DMS53 treated with DMSO at 0.1 percent for 48 hours (cell line): ENCODE data around the gene NRXN3.

ENCODE experiments used
- DNase-seq: peaks from one replicate; lab custom pipeline; 2025; ENCODE audit not compliant: unreplicated experiment; lab: John Stamatoyannopoulos, UW

Gene NRXN3

GRCh38 chr14:78704965-78705364 lies 534.8 kb downstream of the NRXN3 start:
- DNase-seq: no peak

GRCh38 chr14:78705989-78706388 lies 535.8 kb downstream of the NRXN3 start:
- DNase-seq: no peak

GRCh38 chr14:78709795-78710557 lies 539.8 kb downstream of the NRXN3 start:
- DNase-seq: no peak

GRCh38 chr14:78710963-78711362 lies 540.8 kb downstream of the NRXN3 start:
- DNase-seq: no peak

GRCh38 chr14:78713716-78714115 lies 543.5 kb downstream of the NRXN3 start:
- DNase-seq: no peak

- no peak for DNase-seq
These were observed 544.5 kb downstream of the NRXN3 start for GRCh38 chr14:78714711-78715110.

- DNase-seq: peak; percentile 39
These were observed 551.7 kb downstream of the NRXN3 start for GRCh38 chr14:78721756-78722480.

GRCh38 chr14:78725086-78725485 lies 554.9 kb downstream of the NRXN3 start:
- DNase-seq: no peak

- DNase-seq: no peak
These were observed 566.9 kb downstream of the NRXN3 start for GRCh38 chr14:78737116-78737515.

GRCh38 chr14:78737601-78738000 lies 567.4 kb downstream of the NRXN3 start:
- DNase-seq: no peak

GRCh38 chr14:78746086-78746595 lies 576.0 kb downstream of the NRXN3 start:
- no peak for DNase-seq

GRCh38 chr14:78747813-78748212 lies 577.6 kb downstream of the NRXN3 start:
- no peak for DNase-seq

- DNase-seq: no peak
These were observed 582.5 kb downstream of the NRXN3 start for GRCh38 chr14:78752518-78753188.

GRCh38 chr14:78754059-78754458 lies 583.9 kb downstream of the NRXN3 start:
- DNase-seq: no peak

- DNase-seq: peak; percentile 61
These were observed 588.2 kb downstream of the NRXN3 start for GRCh38 chr14:78758333-78758732.

- no peak for DNase-seq
These were observed 592.2 kb downstream of the NRXN3 start for GRCh38 chr14:78762331-78762730.

GRCh38 chr14:78763746-78764145 lies 593.6 kb downstream of the NRXN3 start:
- no peak for DNase-seq

- DNase-seq: no peak
These were observed 594.1 kb downstream of the NRXN3 start for GRCh38 chr14:78764240-78764639.

GRCh38 chr14:78764645-78765044 lies 594.5 kb downstream of the NRXN3 start:
- DNase-seq: no peak

- no peak for DNase-seq
These were observed 597.3 kb downstream of the NRXN3 start for GRCh38 chr14:78767436-78767835.

- DNase-seq: peak; percentile 11
These were observed 612.4 kb downstream of the NRXN3 start for GRCh38 chr14:78782551-78782950.

- DNase-seq: no peak
These were observed 615.1 kb downstream of the NRXN3 start for GRCh38 chr14:78785265-78785664.
